Measurements from ENCODE around the gene HIPK4.

- TF ChIP-seq CTCF (IDR thresholded peaks at IDR 0.05 in 2 of 3, conservative IDR thresholded peaks at IDR 0.05 in 1 of 3; ENCODE audit: borderline replicate concordance in 1 of 3, insufficient read depth in 1 of 3, low read depth in 2 of 3, low read length in 2 of 3) (no peak), REST (IDR thresholded peaks at IDR 0.05; ENCODE audit: low read depth) (no peak), ZNF274 (IDR thresholded peaks at IDR 0.05; ENCODE audit: low read depth, low read length) (no peak), POLR2A (IDR thresholded peaks at IDR 0.05; ENCODE audit: borderline replicate concordance, extremely low read depth, insufficient read depth, insufficient read length) (no peak), JUND (IDR thresholded peaks at IDR 0.05) (no peak)
These were observed 13.4 kb upstream of the HIPK4 start for GRCh38 chr19:40403262-40403984.

Measured in HCT116 (cell line).